Keratinocyte (primary cell): ENCODE data around the gene CARD18.

Experiments
- CTCF ChIP-seq, 3 experiments: IDR thresholded peaks in 1 of 3; conservative IDR thresholded peaks in 1 of 3; optimal IDR thresholded peaks in 1 of 3; 2 replicates in 2 of 3; 3 replicates in 1 of 3; pipeline versions ENCODE3 to v1.5.1; 2011; ENCODE audit warnings: low read length in 3 of 3, mild to moderate bottlenecking in 3 of 3, moderate library complexity in 2 of 3, control low read depth in 1 of 3, inconsistent platforms in 1 of 3; ENCODE audit not compliant: insufficient read depth in 2 of 3; ENCODE audit errors: extremely low read depth in 1 of 3
- EZH2 ChIP-seq: IDR thresholded peaks from one replicate; pipeline ENCODE4 v1.6.1; 2012; ENCODE audit warnings: inconsistent platforms, mild to moderate bottlenecking, low read length, moderate library complexity

GRCh38 chr11:105181521-105181920, 42.0 kb upstream of the CARD18 start:
- TF ChIP-seq CTCF (optimal IDR thresholded peaks at IDR 0.05 in 1 of 3, IDR thresholded peaks at IDR 0.05 in 1 of 3, conservative IDR thresholded peaks at IDR 0.05 in 1 of 3; ENCODE audit: extremely low read depth in 1 of 3, insufficient read depth in 2 of 3, low read length in 3 of 3): no peak
- no peak for TF ChIP-seq EZH2
